ENCODE data around the gene GALK1.

- TF ChIP-seq TAF15 (IDR thresholded peaks at IDR 0.05; ENCODE audit: low read depth, low read length, poor library complexity, severe bottlenecking) (no peak), DMAP1 (CRISPR knock-in tag; IDR thresholded peaks at IDR 0.05) (no peak), CENPX (CRISPR knock-in tag; IDR thresholded peaks at IDR 0.05) (no peak), ZFP37 (CRISPR knock-in tag; IDR thresholded peaks at IDR 0.05; ENCODE audit: borderline replicate concordance) (no peak), BRD4 (CRISPR knock-in tag; IDR thresholded peaks at IDR 0.05) (no peak), SMAD3 (CRISPR knock-in tag; IDR thresholded peaks at IDR 0.05) (no peak), POLR2A (IDR thresholded peaks at IDR 0.05; ENCODE audit: insufficient read depth in 1 of 2, low read depth in 2 of 2, low read length in 2 of 2) (no peak), EZH2 (conservative IDR thresholded peaks at IDR 0.05; ENCODE audit: low read depth, low read length) (no peak), GLI4 (CRISPR knock-in tag; IDR thresholded peaks at IDR 0.05; ENCODE audit: borderline replicate concordance) (no peak), ELF4 (CRISPR knock-in tag; IDR thresholded peaks at IDR 0.05; ENCODE audit: borderline replicate concordance) (no peak)
- TF ChIP-seq, protein P1, sequence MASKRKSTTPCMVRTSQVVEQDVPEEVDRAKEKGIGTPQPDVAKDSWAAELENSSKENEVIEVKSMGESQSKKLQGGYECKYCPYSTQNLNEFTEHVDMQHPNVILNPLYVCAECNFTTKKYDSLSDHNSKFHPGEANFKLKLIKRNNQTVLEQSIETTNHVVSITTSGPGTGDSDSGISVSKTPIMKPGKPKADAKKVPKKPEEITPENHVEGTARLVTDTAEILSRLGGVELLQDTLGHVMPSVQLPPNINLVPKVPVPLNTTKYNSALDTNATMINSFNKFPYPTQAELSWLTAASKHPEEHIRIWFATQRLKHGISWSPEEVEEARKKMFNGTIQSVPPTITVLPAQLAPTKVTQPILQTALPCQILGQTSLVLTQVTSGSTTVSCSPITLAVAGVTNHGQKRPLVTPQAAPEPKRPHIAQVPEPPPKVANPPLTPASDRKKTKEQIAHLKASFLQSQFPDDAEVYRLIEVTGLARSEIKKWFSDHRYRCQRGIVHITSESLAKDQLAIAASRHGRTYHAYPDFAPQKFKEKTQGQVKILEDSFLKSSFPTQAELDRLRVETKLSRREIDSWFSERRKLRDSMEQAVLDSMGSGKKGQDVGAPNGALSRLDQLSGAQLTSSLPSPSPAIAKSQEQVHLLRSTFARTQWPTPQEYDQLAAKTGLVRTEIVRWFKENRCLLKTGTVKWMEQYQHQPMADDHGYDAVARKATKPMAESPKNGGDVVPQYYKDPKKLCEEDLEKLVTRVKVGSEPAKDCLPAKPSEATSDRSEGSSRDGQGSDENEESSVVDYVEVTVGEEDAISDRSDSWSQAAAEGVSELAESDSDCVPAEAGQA (IDR thresholded peaks at IDR 0.05; ENCODE audit: low read depth): no peak
- TF ChIP-seq, protein P1 (CRISPR knock-in tag; IDR thresholded peaks at IDR 0.05; ENCODE audit: borderline replicate concordance): no peak
- TF ChIP-seq, protein P2, sequence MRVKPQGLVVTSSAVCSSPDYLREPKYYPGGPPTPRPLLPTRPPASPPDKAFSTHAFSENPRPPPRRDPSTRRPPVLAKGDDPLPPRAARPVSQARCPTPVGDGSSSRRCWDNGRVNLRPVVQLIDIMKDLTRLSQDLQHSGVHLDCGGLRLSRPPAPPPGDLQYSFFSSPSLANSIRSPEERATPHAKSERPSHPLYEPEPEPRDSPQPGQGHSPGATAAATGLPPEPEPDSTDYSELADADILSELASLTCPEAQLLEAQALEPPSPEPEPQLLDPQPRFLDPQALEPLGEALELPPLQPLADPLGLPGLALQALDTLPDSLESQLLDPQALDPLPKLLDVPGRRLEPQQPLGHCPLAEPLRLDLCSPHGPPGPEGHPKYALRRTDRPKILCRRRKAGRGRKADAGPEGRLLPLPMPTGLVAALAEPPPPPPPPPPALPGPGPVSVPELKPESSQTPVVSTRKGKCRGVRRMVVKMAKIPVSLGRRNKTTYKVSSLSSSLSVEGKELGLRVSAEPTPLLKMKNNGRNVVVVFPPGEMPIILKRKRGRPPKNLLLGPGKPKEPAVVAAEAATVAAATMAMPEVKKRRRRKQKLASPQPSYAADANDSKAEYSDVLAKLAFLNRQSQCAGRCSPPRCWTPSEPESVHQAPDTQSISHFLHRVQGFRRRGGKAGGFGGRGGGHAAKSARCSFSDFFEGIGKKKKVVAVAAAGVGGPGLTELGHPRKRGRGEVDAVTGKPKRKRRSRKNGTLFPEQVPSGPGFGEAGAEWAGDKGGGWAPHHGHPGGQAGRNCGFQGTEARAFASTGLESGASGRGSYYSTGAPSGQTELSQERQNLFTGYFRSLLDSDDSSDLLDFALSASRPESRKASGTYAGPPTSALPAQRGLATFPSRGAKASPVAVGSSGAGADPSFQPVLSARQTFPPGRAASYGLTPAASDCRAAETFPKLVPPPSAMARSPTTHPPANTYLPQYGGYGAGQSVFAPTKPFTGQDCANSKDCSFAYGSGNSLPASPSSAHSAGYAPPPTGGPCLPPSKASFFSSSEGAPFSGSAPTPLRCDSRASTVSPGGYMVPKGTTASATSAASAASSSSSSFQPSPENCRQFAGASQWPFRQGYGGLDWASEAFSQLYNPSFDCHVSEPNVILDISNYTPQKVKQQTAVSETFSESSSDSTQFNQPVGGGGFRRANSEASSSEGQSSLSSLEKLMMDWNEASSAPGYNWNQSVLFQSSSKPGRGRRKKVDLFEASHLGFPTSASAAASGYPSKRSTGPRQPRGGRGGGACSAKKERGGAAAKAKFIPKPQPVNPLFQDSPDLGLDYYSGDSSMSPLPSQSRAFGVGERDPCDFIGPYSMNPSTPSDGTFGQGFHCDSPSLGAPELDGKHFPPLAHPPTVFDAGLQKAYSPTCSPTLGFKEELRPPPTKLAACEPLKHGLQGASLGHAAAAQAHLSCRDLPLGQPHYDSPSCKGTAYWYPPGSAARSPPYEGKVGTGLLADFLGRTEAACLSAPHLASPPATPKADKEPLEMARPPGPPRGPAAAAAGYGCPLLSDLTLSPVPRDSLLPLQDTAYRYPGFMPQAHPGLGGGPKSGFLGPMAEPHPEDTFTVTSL (CRISPR knock-in tag; IDR thresholded peaks at IDR 0.05; ENCODE audit: borderline replicate concordance): no peak
Observed at GRCh38 chr17:75767881-75768280, 2.9 kb upstream of the GALK1 start.

Data from HepG2 (cell line).